Activated naive CD8-positive, alpha-beta T cell treated with anti-CD3 and anti-CD28 coated beads, Interleukin-2, amount 10 ng/mL, durations not matched to agents 7 days and 5 days (primary cell): ENCODE data around the gene RNF152. TPM values are rescaled to one million over a fixed set of nuclear protein-coding genes. Genes with fewer than 3 reads are reported as not detected.
"Not testable (repeated sequence)": the region's sequence is repeated elsewhere in the genome, so short reads cannot be mapped to it uniquely, and the experiment has no call there.

Source experiments
- ATAC-seq: fragments of 150-1000 bp; cut with Tn5 transposase; one replicate; pipeline ENCODE4 v1.10.0; 2021; ENCODE audit warnings: low read depth, moderate library complexity
- POLR2A ChIA-PET: fragments of 350-600 bp; sonication (Branson Sonifier 250); formaldehyde crosslinking; loops from one replicate; lab custom pipeline; 2021; ENCODE audit warnings: antibody characterized with exemption; lab: Charles Lee
- DNase-seq: peaks from one replicate; pipeline ENCODE4 v3.0.0; 2021
- H3K27ac Mint-ChIP-seq: one replicate; pipeline ENCODE4 v1.8.0; 2022; ENCODE audit warnings: mild to moderate bottlenecking, mixed read lengths
- H3K27me3 Mint-ChIP-seq: one replicate; pipeline ENCODE4 v1.8.0; 2022; ENCODE audit warnings: mild to moderate bottlenecking, moderate library complexity, mixed read lengths
- H3K36me3 Mint-ChIP-seq: one replicate; pipeline ENCODE4 v1.8.0; 2021; ENCODE audit warnings: mild to moderate bottlenecking, mixed read lengths
- H3K4me1 Mint-ChIP-seq: one replicate; pipeline ENCODE4 v1.8.0; 2021; ENCODE audit warnings: mixed read lengths
- H3K4me3 Mint-ChIP-seq: one replicate; pipeline ENCODE4 v1.8.0; 2022; ENCODE audit warnings: mild to moderate bottlenecking, moderate library complexity, mixed read lengths
- H3K9me3 Mint-ChIP-seq: one replicate; pipeline ENCODE4 v1.8.0; 2021; ENCODE audit warnings: mixed read lengths
- total RNA-seq, 2 experiments: library from RNA; stranded (reverse); gene quantifications; one replicate each; pipeline ENCODE4 v1.2.3, GENCODE V29; 2021

Gene RNF152
- total RNA-seq, 2 experiments from 2014 or later, result 0.17 to 0.23 TPM

DNA sequence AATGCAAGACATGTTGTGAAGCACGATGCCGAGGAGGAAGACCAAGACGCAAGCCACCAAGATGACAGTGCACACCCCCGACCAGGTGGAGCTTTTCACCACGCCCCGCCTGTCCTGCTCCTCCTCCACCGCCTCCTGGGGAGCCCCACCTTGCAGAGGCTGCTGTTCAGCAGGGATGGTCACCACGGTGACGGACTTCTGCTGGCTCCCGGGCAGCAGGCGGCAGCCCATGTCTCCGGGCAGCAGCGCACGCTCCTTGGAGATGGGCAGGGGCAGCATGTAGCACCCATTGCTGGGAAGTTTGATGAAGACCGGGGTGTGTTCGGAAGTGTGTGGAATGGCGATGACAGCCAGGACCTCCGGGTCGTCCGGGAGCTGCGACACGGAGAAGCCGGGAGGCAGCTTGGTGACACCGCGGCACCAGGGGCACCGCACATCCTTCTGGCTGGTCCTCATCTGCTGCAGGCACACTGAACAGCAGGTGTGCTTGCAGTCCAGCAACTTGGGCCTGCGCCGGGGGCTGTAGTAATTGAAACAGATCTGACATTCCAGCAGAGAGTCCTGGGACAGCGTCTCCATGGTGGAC is 76.8 kb downstream of the RNF152 start:
- no peak for ATAC-seq
- Mint-ChIP-seq H3K4me3 (no peak overlapping the region), H3K4me1 (no peaks in the 10 kb centered on the region), H3K36me3 (no peaks in the 10 kb centered on the region), H3K27me3 (peaks cover 14% of the 10 kb centered on the region), H3K27ac (no peak overlapping the region), H3K9me3 (no peaks in the 10 kb centered on the region)
- POLR2A ChIA-PET, result no interaction called here
- DNase-seq, result no peak

GRCh38 chr18:61808286-61808685 is 84.5 kb downstream of the RNF152 start:
- POLR2A ChIA-PET, result no interaction called here
- H3K4me1 Mint-ChIP-seq, result no peaks in the 10 kb centered on the region
- H3K9me3 Mint-ChIP-seq, result no peaks in the 10 kb centered on the region
- H3K27ac Mint-ChIP-seq, result no peak overlapping the region
- ATAC-seq, result no peak
- no peaks in the 10 kb centered on the region for H3K36me3 Mint-ChIP-seq
- DNase-seq, result no peak
- H3K4me3 Mint-ChIP-seq, result no peak overlapping the region
- H3K27me3 Mint-ChIP-seq, result peaks cover 9% of the 10 kb centered on the region

GRCh38 chr18:61803393-61803792 is 89.4 kb downstream of the RNF152 start:
- DNase-seq (no peak), ATAC-seq (no peak)
- Mint-ChIP-seq H3K4me3 (no peak overlapping the region), H3K27me3 (peaks cover 2% of the 10 kb centered on the region), H3K36me3 (no peaks in the 10 kb centered on the region), H3K9me3 (no peaks in the 10 kb centered on the region), H3K4me1 (no peaks in the 10 kb centered on the region), H3K27ac (no peak overlapping the region)
- POLR2A ChIA-PET, result no interaction called here

- no peak overlapping the region for H3K27ac Mint-ChIP-seq
- H3K9me3 Mint-ChIP-seq, result no peaks in the 10 kb centered on the region
- H3K4me1 Mint-ChIP-seq, result no peaks in the 10 kb centered on the region
- no peak for DNase-seq
- ATAC-seq, result no peak
- peaks cover 6% of the 10 kb centered on the region for H3K27me3 Mint-ChIP-seq
- no peaks in the 10 kb centered on the region for H3K36me3 Mint-ChIP-seq
- POLR2A ChIA-PET, result no interaction called here
- no peak overlapping the region for H3K4me3 Mint-ChIP-seq
These were observed 94.9 kb downstream of the RNF152 start for GRCh38 chr18:61797696-61798590.

DNA sequence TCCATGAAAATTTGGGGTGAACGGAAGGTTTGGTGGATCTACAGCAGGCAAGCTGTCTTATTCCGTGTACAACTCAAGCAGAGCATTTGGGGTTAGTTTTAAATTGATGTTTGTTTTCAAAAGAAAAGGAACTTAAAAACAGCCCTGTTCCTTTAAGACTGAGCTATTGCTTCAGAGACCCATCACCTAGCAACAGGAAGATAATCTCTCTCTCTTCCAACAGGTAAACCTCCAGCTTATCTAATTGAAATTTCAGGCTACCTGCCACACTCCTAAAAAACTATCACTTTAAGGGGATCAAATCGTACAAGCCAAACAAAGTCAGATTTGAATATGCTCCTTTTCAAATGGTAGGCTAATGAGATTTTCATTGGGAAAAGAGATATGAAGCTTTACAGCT is 101.8 kb downstream of the RNF152 start:
- no peaks in the 10 kb centered on the region for H3K4me1 Mint-ChIP-seq
- ATAC-seq (no peak), DNase-seq (no peak)
- H3K36me3 Mint-ChIP-seq, result no peaks in the 10 kb centered on the region
- H3K27me3 Mint-ChIP-seq, result peaks cover 17% of the 10 kb centered on the region
- no peak overlapping the region for H3K4me3 Mint-ChIP-seq
- POLR2A ChIA-PET, result no interaction called here
- H3K9me3 Mint-ChIP-seq, result peaks cover 4% of the 10 kb centered on the region
- H3K27ac Mint-ChIP-seq, result no peak overlapping the region

DNA sequence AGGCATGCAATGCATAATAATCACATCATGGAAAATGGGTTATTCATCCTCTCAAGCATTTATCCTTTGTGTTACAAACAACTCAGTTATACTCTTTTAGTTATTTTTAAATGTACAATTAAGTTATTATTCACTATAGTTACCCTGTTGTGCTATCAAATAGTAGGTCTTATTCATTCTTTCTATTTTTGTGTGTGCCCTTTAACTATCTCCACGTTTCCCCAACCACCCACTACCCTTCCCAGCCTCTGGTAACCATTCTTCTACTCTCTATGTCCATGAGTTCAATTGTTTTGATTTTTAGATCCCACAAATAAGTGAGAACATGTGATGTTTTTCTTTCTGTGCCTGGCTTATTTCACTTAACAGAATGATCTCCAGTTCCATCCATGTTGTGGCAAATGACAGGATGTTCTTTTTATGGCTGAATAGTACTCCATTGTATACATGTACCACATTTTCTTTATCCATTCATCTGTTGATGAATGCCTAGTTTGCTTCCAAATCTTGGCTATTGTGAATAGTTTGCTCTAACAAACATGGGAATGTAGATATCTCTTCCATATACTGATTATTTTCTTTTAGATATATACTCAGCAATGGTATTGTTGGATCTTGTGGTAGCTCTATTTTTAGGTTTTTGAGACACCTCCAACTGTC is 105.7 kb downstream of the RNF152 start:
- H3K4me3 Mint-ChIP-seq, ATAC-seq, POLR2A ChIA-PET, H3K27ac Mint-ChIP-seq, H3K36me3 Mint-ChIP-seq, H3K9me3 Mint-ChIP-seq, DNase-seq, H3K4me1 Mint-ChIP-seq: not testable (repeated sequence)
- H3K27me3 Mint-ChIP-seq, result peaks cover 12% of the 10 kb centered on the region

GRCh38 chr18:61785588-61785987 is 107.2 kb downstream of the RNF152 start:
- Mint-ChIP-seq H3K4me1 (no peaks in the 10 kb centered on the region), H3K36me3 (no peaks in the 10 kb centered on the region), H3K27me3 (peaks cover 10% of the 10 kb centered on the region), H3K27ac (no peak overlapping the region), H3K9me3 (peaks cover 4% of the 10 kb centered on the region), H3K4me3 (no peak overlapping the region)
- POLR2A ChIA-PET, result no interaction called here
- DNase-seq (no peak), ATAC-seq (no peak)

DNA sequence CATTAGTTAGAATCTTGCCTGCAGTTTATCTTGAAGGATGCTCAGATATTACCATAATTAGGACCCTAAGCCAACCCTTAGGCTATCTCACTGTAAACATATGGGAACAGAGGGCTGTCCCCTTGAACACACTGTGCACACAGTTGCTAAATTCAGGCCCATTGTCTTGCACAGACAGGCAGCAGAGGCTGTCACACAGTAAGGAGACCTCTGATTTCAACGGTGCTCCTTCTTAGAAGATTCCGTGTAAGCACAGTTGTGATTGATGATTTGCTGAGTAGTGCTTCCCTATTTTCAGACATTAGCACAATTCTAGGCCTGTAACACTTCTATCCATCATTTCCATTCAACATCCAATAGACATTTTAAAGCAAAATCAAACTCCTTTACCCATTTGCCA is 108.0 kb downstream of the RNF152 start:
- no peak for DNase-seq
- ATAC-seq, result no peak
- H3K9me3 Mint-ChIP-seq, result peaks cover 4% of the 10 kb centered on the region
- POLR2A ChIA-PET, result no interaction called here
- no peaks in the 10 kb centered on the region for H3K36me3 Mint-ChIP-seq
- H3K4me3 Mint-ChIP-seq, result no peak overlapping the region
- no peaks in the 10 kb centered on the region for H3K4me1 Mint-ChIP-seq
- no peak overlapping the region for H3K27ac Mint-ChIP-seq
- H3K27me3 Mint-ChIP-seq, result peaks cover 9% of the 10 kb centered on the region

- no peak for DNase-seq
- POLR2A ChIA-PET, result no interaction called here
- Mint-ChIP-seq H3K4me1 (no peaks in the 10 kb centered on the region), H3K27ac (no peak overlapping the region), H3K36me3 (no peaks in the 10 kb centered on the region), H3K9me3 (no peaks in the 10 kb centered on the region), H3K27me3 (peaks cover 7% of the 10 kb centered on the region), H3K4me3 (no peak overlapping the region)
- ATAC-seq, result no peak
These were observed 110.3 kb downstream of the RNF152 start for GRCh38 chr18:61782545-61782944.

GRCh38 chr18:61776201-61776600 is 116.6 kb downstream of the RNF152 start:
- DNase-seq, ATAC-seq, H3K36me3 Mint-ChIP-seq, H3K27me3 Mint-ChIP-seq, H3K27ac Mint-ChIP-seq, H3K4me3 Mint-ChIP-seq, POLR2A ChIA-PET, H3K4me1 Mint-ChIP-seq: not testable (repeated sequence)
- peaks cover 10% of the 10 kb centered on the region for H3K9me3 Mint-ChIP-seq

- POLR2A ChIA-PET, result no interaction called here
- Mint-ChIP-seq H3K36me3 (no peaks in the 10 kb centered on the region), H3K27ac (no peak overlapping the region), H3K9me3 (peaks cover 12% of the 10 kb centered on the region), H3K4me1 (no peaks in the 10 kb centered on the region), H3K4me3 (no peak overlapping the region), H3K27me3 (peaks cover 8% of the 10 kb centered on the region)
- DNase-seq, result no peak
- no peak for ATAC-seq
These were observed 118.0 kb downstream of the RNF152 start for GRCh38 chr18:61774846-61775245.

GRCh38 chr18:61772293-61772848 is 120.4 kb downstream of the RNF152 start:
- ATAC-seq (no peak), DNase-seq (no peak)
- no peak overlapping the region for H3K27ac Mint-ChIP-seq
- no peaks in the 10 kb centered on the region for H3K36me3 Mint-ChIP-seq
- no peak overlapping the region for H3K4me3 Mint-ChIP-seq
- POLR2A ChIA-PET, result no interaction called here
- no peaks in the 10 kb centered on the region for H3K4me1 Mint-ChIP-seq
- peaks cover 16% of the 10 kb centered on the region for H3K27me3 Mint-ChIP-seq
- peaks cover 12% of the 10 kb centered on the region for H3K9me3 Mint-ChIP-seq

GRCh38 chr18:61771861-61772260 is 120.9 kb downstream of the RNF152 start:
- no peaks in the 10 kb centered on the region for H3K36me3 Mint-ChIP-seq
- peaks cover 12% of the 10 kb centered on the region for H3K9me3 Mint-ChIP-seq

More at GRCh38 chr18:61771861-61772260, 120.9 kb downstream of the RNF152 start:
- ATAC-seq (no peak), DNase-seq (no peak)
- no peaks in the 10 kb centered on the region for H3K4me1 Mint-ChIP-seq
- H3K27me3 Mint-ChIP-seq, result peaks cover 16% of the 10 kb centered on the region
- no peak overlapping the region for H3K4me3 Mint-ChIP-seq
- POLR2A ChIA-PET, result no interaction called here
- no peak overlapping the region for H3K27ac Mint-ChIP-seq
